Activated T-cell treated with anti-CD3 and anti-CD28 coated beads, Interleukin-2, amount 50 U/mL, for 24 hours (primary cell): ENCODE results near the gene PHF23.

Source experiments
- DNase-seq: peaks from one replicate; pipeline ENCODE4 v3.0.0-alpha.2; 2020
- H3K27ac Mint-ChIP-seq: 2 replicates; pipeline ENCODE4 v1.8.0; 2020; ENCODE audit warnings: mild to moderate bottlenecking, mixed read lengths
- H3K27me3 Mint-ChIP-seq: 2 replicates; pipeline ENCODE4 v1.8.0; 2020; ENCODE audit warnings: mixed read lengths
- H3K36me3 Mint-ChIP-seq: 2 replicates; pipeline ENCODE4 v1.8.0; 2020; ENCODE audit warnings: low read depth, mixed read lengths
- H3K4me1 Mint-ChIP-seq: 2 replicates; pipeline ENCODE4 v1.8.0; 2020; ENCODE audit warnings: low read depth, mixed read lengths
- H3K4me3 Mint-ChIP-seq: 2 replicates; pipeline ENCODE4 v1.8.0; 2020; ENCODE audit warnings: mild to moderate bottlenecking, moderate library complexity, mixed read lengths
- H3K9me3 Mint-ChIP-seq: 2 replicates; pipeline ENCODE4 v1.8.0; 2020; ENCODE audit warnings: mixed read lengths

PHF23 gene

GRCh38 chr17:7222972-7223292 lies 16.3 kb downstream of the PHF23 start:
- no peak overlapping the region for H3K27ac Mint-ChIP-seq
- H3K36me3 Mint-ChIP-seq, result peaks cover 77% of the 10 kb centered on the region
- no peak for DNase-seq
- H3K4me1 Mint-ChIP-seq, result peaks cover 37% of the 10 kb centered on the region
- no peak overlapping the region for H3K4me3 Mint-ChIP-seq
- H3K27me3 Mint-ChIP-seq, result no peaks in the 10 kb centered on the region
- no peaks in the 10 kb centered on the region for H3K9me3 Mint-ChIP-seq

GRCh38 chr17:7222093-7222971 lies 16.9 kb downstream of the PHF23 start:
- peaks cover 40% of the 10 kb centered on the region for H3K4me1 Mint-ChIP-seq
- H3K27me3 Mint-ChIP-seq, result no peaks in the 10 kb centered on the region
- DNase-seq, result no peak
- peaks cover 71% of the 10 kb centered on the region for H3K36me3 Mint-ChIP-seq
- no peak overlapping the region for H3K4me3 Mint-ChIP-seq
- H3K9me3 Mint-ChIP-seq, result no peaks in the 10 kb centered on the region
- H3K27ac Mint-ChIP-seq, result peak overlapping the region; percentile 24

GRCh38 chr17:7221278-7222092 lies 17.8 kb downstream of the PHF23 start:
- no peaks in the 10 kb centered on the region for H3K27me3 Mint-ChIP-seq
- peaks cover 63% of the 10 kb centered on the region for H3K36me3 Mint-ChIP-seq
- peak overlapping the region; percentile 96 for H3K4me3 Mint-ChIP-seq
- DNase-seq, result no peak
- H3K4me1 Mint-ChIP-seq, result peaks cover 44% of the 10 kb centered on the region
- peak overlapping the region; percentile 96 for H3K27ac Mint-ChIP-seq
- no peaks in the 10 kb centered on the region for H3K9me3 Mint-ChIP-seq

- DNase-seq, result peak; percentile 74
- Mint-ChIP-seq H3K27ac (peak overlapping the region; percentile 96), H3K4me1 (peaks cover 51% of the 10 kb centered on the region), H3K27me3 (no peaks in the 10 kb centered on the region), H3K36me3 (peaks cover 57% of the 10 kb centered on the region), H3K9me3 (no peaks in the 10 kb centered on the region), H3K4me3 (peak overlapping the region; percentile 96)
These were observed 18.5 kb downstream of the PHF23 start for GRCh38 chr17:7220593-7221277.

GRCh38 chr17:7219812-7220592 lies 19.3 kb downstream of the PHF23 start, which contains the start of the genes ACADVL and DLG4:
ACADVL (plus strand) TSS chr17:7219938; CDS start chr17:7219985, 47 bp downstream.
DLG4 (minus strand) TSS chr17:7219836.
- peaks cover 58% of the 10 kb centered on the region for H3K4me1 Mint-ChIP-seq

GRCh38 chr17:7219229-7219811 lies 19.9 kb downstream of the PHF23 start:
- no peak for DNase-seq
- Mint-ChIP-seq H3K36me3 (peaks cover 44% of the 10 kb centered on the region), H3K4me3 (peak overlapping the region; percentile 96), H3K9me3 (no peaks in the 10 kb centered on the region), H3K27ac (peak overlapping the region; percentile 96), H3K27me3 (no peaks in the 10 kb centered on the region), H3K4me1 (peaks cover 65% of the 10 kb centered on the region)

More at GRCh38 chr17:7219812-7220592, 19.3 kb downstream of the PHF23 start, which contains the start of the genes ACADVL and DLG4:
- H3K27me3 Mint-ChIP-seq, result no peaks in the 10 kb centered on the region
- H3K27ac Mint-ChIP-seq, result peak within 1 kb of the TSS; percentile 96
- H3K36me3 Mint-ChIP-seq, result peaks cover 50% of the 10 kb centered on the region
- peak; percentile 88 for DNase-seq
- H3K9me3 Mint-ChIP-seq, result no peaks in the 10 kb centered on the region
- H3K4me3 Mint-ChIP-seq, result peak within 1 kb of the TSS; percentile 96

- H3K4me3 Mint-ChIP-seq, result peak overlapping the region; percentile 96
- H3K36me3 Mint-ChIP-seq, result peaks cover 38% of the 10 kb centered on the region
- no peaks in the 10 kb centered on the region for H3K27me3 Mint-ChIP-seq
- DNase-seq, result no peak
- H3K9me3 Mint-ChIP-seq, result no peaks in the 10 kb centered on the region
- peak overlapping the region; percentile 96 for H3K27ac Mint-ChIP-seq
- H3K4me1 Mint-ChIP-seq, result peaks cover 70% of the 10 kb centered on the region
These were observed 20.5 kb downstream of the PHF23 start for GRCh38 chr17:7218758-7219157.

GRCh38 chr17:7218166-7218565 lies 21.1 kb downstream of the PHF23 start:
- Mint-ChIP-seq H3K36me3 (peaks cover 33% of the 10 kb centered on the region), H3K27me3 (no peaks in the 10 kb centered on the region), H3K4me3 (peak overlapping the region; percentile 42), H3K9me3 (no peaks in the 10 kb centered on the region), H3K27ac (peak overlapping the region; percentile 72), H3K4me1 (peaks cover 76% of the 10 kb centered on the region)
- DNase-seq, result peak; percentile 47

GRCh38 chr17:7217113-7217987 lies 21.9 kb downstream of the PHF23 start:
- Mint-ChIP-seq H3K27ac (peak overlapping the region; percentile 80), H3K9me3 (no peaks in the 10 kb centered on the region), H3K27me3 (no peaks in the 10 kb centered on the region), H3K4me3 (peak overlapping the region; percentile 42), H3K4me1 (peaks cover 76% of the 10 kb centered on the region), H3K36me3 (peaks cover 24% of the 10 kb centered on the region)
- DNase-seq, result peak; percentile 53

GRCh38 chr17:7216242-7217112 lies 22.8 kb downstream of the PHF23 start:
- H3K4me1 Mint-ChIP-seq, result peaks cover 77% of the 10 kb centered on the region
- peaks cover 16% of the 10 kb centered on the region for H3K36me3 Mint-ChIP-seq
- DNase-seq, result no peak
- H3K4me3 Mint-ChIP-seq, result peak overlapping the region; percentile 35
- H3K27ac Mint-ChIP-seq, result peak overlapping the region; percentile 80
- H3K9me3 Mint-ChIP-seq, result no peaks in the 10 kb centered on the region
- peaks cover 5% of the 10 kb centered on the region for H3K27me3 Mint-ChIP-seq

- no peaks in the 10 kb centered on the region for H3K9me3 Mint-ChIP-seq
- peaks cover 8% of the 10 kb centered on the region for H3K36me3 Mint-ChIP-seq
- H3K4me3 Mint-ChIP-seq, result peak overlapping the region; percentile 79
- peak overlapping the region; percentile 95 for H3K27ac Mint-ChIP-seq
- H3K27me3 Mint-ChIP-seq, result peaks cover 8% of the 10 kb centered on the region
- no peak for DNase-seq
- peaks cover 71% of the 10 kb centered on the region for H3K4me1 Mint-ChIP-seq
These were observed 23.5 kb downstream of the PHF23 start for GRCh38 chr17:7215652-7216180.

GRCh38 chr17:7215136-7215638 lies 24.1 kb downstream of the PHF23 start:
- H3K27me3 Mint-ChIP-seq, result peaks cover 8% of the 10 kb centered on the region
- DNase-seq, result no peak

More at GRCh38 chr17:7215136-7215638, 24.1 kb downstream of the PHF23 start:
- Mint-ChIP-seq H3K4me3 (peak overlapping the region; percentile 79), H3K9me3 (no peaks in the 10 kb centered on the region), H3K36me3 (peaks cover 3% of the 10 kb centered on the region), H3K4me1 (peaks cover 66% of the 10 kb centered on the region), H3K27ac (peak overlapping the region; percentile 95)
